GM13977 (cell line): ENCODE data around the gene FKBP1A.

Experiments
- DNase-seq: peaks from one replicate; pipeline ENCODE4 v3.0.0; 2012; ENCODE audit warnings: low spot score
- in situ Hi-C: fragments of 300-500 bp; cut with MboI; formaldehyde crosslinking; loops from one replicate; pipeline ENCODE4 v1.12.0; 2022; ENCODE audit warnings: low sequenced_read_pairs, low pct_unique_long_range_greater_than_20kb, mixed read lengths, inconsistent platforms; ENCODE audit not compliant: unreplicated experiment
- TF ChIP-seq, protein P1 (sequence below): IDR thresholded peaks from 2 replicates; pipeline ENCODE4 v1.5.1; 2012; ENCODE audit warnings: mild to moderate bottlenecking, control low read depth; ENCODE audit not compliant: insufficient read depth; ENCODE audit errors: extremely low read depth, missing control alignments

Gene FKBP1A

DNA sequence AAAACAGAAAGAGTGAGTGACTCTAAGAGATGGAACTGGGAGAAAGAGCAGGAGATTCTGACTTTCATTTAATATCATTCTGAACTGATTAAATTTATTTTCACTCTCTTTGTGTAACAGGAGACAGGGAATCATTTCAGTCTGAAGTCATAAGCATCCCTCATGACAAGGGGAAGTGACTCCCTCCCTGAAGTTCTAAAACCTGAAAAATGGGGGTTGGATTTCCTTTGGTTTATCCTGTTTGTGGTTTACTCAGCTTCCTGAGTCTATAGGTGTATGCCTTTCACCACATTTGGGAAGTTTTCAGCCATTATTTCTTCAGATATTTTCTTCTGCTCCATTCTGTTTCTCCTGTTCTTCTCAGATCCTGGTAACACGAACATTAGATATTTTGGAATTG lies 3.4 kb upstream of the FKBP1A start:
- in situ Hi-C loops, result no loop called here
- TF ChIP-seq, protein P1, sequence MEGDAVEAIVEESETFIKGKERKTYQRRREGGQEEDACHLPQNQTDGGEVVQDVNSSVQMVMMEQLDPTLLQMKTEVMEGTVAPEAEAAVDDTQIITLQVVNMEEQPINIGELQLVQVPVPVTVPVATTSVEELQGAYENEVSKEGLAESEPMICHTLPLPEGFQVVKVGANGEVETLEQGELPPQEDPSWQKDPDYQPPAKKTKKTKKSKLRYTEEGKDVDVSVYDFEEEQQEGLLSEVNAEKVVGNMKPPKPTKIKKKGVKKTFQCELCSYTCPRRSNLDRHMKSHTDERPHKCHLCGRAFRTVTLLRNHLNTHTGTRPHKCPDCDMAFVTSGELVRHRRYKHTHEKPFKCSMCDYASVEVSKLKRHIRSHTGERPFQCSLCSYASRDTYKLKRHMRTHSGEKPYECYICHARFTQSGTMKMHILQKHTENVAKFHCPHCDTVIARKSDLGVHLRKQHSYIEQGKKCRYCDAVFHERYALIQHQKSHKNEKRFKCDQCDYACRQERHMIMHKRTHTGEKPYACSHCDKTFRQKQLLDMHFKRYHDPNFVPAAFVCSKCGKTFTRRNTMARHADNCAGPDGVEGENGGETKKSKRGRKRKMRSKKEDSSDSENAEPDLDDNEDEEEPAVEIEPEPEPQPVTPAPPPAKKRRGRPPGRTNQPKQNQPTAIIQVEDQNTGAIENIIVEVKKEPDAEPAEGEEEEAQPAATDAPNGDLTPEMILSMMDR, result no peak
- DNase-seq, result no peak

DNA sequence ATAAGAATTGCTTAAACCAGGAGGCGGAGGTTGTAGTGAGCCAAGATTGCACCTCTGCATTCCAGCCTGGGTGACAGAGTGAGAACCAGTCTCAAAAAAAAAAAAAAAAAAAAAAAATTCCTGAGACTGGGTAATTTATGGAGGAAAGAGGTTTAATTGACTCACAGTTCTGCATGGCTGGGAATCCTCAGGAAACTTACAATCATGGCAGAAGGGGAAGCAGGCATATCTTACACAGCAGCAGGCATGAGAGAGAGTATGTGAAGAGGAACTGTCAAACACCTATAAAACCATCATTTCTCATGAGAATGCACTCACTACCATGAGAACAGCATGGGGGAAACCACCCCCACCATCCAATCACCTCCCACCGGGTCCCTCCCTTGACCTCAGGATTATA lies 1.8 kb upstream of the FKBP1A start:
- in situ Hi-C loops, result no loop called here
- TF ChIP-seq, protein P1, result no peak
- DNase-seq, result no peak

DNA sequence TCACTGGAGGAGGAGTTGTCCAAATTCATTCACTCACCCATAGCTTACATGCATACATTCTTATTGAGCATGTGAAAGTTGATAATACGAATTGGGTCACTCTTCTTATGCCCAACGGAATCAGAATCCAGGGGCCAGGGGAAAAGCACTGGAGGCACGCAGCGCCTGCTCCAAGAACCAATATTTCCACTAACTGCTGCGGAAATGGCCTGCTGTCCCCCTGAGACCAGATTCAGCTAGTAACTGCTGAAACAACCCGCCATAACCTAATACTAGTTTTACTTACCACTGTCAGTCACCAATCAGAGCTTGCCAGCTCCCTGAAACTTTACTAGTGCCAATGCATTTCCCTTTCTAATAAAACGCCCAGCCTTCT lies 641 bp upstream of the FKBP1A start:
- DNase-seq, result no peak
- in situ Hi-C loops, result no loop called here
- TF ChIP-seq, protein P1, result no peak

DNA sequence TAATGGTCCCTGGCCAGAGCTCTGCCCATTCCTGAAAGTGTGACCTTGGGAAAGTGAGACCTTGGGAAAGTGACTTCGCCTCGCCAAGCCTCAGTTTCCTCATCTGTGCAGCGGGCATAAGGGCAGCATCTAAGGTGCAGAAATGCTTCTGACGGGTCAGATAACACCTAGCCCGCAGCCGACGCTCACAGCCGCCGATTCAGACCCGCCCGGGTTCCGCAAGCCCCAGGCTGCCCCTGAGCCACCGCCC lies 486 bp downstream of the FKBP1A start:
- DNase-seq, result no peak
- TF ChIP-seq, protein P1, result no peak
- in situ Hi-C loops, result no loop called here

DNA sequence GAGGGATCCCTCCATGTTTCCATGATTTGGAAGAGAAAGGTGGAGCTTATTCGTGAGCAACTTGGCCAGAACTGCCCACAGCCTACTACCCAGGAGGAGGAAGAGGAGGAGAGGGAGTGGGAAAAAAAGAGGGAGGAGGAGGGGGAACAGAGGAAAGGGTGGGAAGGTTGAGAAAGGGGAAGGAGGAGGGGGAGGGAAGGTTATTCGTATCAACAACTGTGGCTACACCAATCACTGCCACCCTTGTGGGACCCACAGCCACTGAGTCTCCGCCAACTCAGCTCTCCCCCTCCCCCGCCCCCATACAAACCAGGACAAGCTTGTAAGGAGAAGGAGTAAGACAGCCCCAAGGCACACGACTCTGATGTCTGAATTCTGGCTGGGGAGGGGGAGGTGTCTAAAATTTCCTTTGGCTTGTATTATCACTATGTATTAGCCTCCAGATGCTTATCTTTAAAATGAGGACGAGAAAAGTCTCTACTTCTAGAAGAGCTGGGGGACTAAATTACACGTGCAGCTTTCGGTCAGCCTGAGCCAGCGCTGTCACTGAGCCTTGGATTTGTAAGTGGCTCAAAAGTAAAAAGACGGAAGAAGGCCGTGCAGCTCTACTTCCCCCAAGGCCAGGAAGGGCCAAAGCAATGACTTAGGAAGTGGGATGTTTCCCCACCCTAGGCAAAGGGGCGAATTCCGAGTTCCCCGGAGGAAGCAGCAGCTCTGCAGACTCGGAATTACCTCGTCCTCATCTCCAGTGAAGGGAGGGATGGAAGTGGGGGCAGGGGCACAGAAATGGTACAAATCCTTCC lies 1.0 kb downstream of the FKBP1A start:
- no peak for DNase-seq
- TF ChIP-seq, protein P1, result no peak
- in situ Hi-C loops, result no loop called here

DNA sequence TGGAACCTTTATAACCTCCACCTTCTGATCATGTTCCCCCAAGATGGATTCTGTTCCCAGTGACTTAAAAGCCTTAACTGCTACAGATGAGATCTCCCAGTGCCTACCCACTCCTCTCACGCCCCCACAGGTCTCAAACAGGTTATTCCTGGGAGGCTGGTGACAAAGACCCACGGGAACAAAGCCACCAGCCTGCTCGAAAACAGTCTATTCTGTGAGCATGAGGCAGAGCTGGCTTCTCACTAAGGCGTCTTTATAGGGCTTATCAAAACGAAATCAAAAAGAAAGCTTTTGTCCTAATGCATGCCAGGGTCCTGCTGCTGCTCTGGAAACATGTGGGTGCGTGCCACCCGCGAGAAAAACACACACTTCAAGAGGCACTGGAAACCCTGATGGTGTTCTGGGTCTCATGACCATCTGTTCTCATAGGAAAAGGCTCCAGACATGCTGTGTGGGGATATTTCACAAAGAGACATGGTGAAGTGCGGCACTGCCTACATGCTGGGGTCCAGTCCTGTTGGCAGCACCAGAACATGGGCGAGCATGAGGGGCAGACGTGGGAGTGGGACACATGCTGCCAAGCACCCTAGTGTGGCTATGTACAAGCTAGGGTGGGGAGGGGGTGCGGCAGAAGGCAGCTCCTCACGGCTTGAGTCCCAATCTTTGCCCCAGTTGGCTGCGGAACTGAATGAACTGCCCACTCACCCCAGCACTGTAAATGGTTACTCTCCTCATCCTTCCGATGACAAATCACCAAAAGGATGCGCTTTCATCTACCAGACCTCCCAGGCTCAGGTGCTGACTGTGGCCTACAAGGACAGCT lies 2.1 kb downstream of the FKBP1A start:
- in situ Hi-C loops, result no loop called here
- TF ChIP-seq, protein P1, result no peak
- no peak for DNase-seq
